SH-SY5Y (cell line): ENCODE measurements around the gene PLA2G2D.

Experiments used
- GATA2 ChIP-seq: IDR thresholded peaks from 2 replicates; pipeline ENCODE4 v1.6.1; 2011; ENCODE audit warnings: mild to moderate bottlenecking, low read depth, low read length
- GATA3 ChIP-seq: IDR thresholded peaks from 2 replicates; pipeline ENCODE4 v1.6.1; 2011; ENCODE audit warnings: low read depth, mild to moderate bottlenecking, low read length, moderate library complexity

The PLA2G2D gene

GRCh38 chr1:20137055-20137454 is 17.7 kb upstream of the PLA2G2D start:
- TF ChIP-seq GATA3 (no peak), GATA2 (no peak)

GRCh38 chr1:20136249-20136648 is 16.9 kb upstream of the PLA2G2D start:
- TF ChIP-seq GATA3 (no peak), GATA2 (no peak)

GRCh38 chr1:20134995-20135394 is 15.7 kb upstream of the PLA2G2D start:
- TF ChIP-seq GATA2 = no peak
- no peak for TF ChIP-seq GATA3

- TF ChIP-seq GATA2 (no peak), GATA3 (no peak)
These were observed 7.6 kb upstream of the PLA2G2D start for GRCh38 chr1:20126806-20127440.

- TF ChIP-seq GATA3 (no peak), GATA2 (no peak)
These were observed 6.9 kb upstream of the PLA2G2D start for GRCh38 chr1:20126041-20126805.

- TF ChIP-seq GATA2 = no peak
- TF ChIP-seq GATA3 = no peak
These were observed 5.8 kb upstream of the PLA2G2D start for GRCh38 chr1:20125100-20125499.

GRCh38 chr1:20124456-20125057 is 5.2 kb upstream of the PLA2G2D start:
- TF ChIP-seq GATA2 (no peak), GATA3 (no peak)

GRCh38 chr1:20123722-20124455 is 4.6 kb upstream of the PLA2G2D start:
- TF ChIP-seq GATA2 (no peak), GATA3 (no peak)

- no peak for TF ChIP-seq GATA2
- no peak for TF ChIP-seq GATA3
These were observed 1.5 kb upstream of the PLA2G2D start for GRCh38 chr1:20120796-20121195.

- TF ChIP-seq GATA3 = no peak
- no peak for TF ChIP-seq GATA2
These were observed 2.1 kb downstream of the PLA2G2D start for GRCh38 chr1:20117236-20117635.

GRCh38 chr1:20115916-20116315 is 3.4 kb downstream of the PLA2G2D start:
- TF ChIP-seq GATA3 (no peak), GATA2 (no peak)

GRCh38 chr1:20115479-20115878 is 3.9 kb downstream of the PLA2G2D start:
- TF ChIP-seq GATA3 (no peak), GATA2 (no peak)

- no peak for TF ChIP-seq GATA3
- TF ChIP-seq GATA2 = no peak
These were observed 5.2 kb downstream of the PLA2G2D start for GRCh38 chr1:20114021-20114648.
